ENCODE data around the gene NGF. TPM values are rescaled to one million over a fixed set of nuclear protein-coding genes. Genes with fewer than 3 reads are reported as not detected.
"Not testable (repeated sequence)": the region's sequence is repeated elsewhere in the genome, so short reads cannot be mapped to it uniquely, and the experiment has no call there.

Gene NGF
- total RNA-seq, 4 donors from 2014 or later, result 2.9 to 7.5 (median 3.8) TPM

DNA sequence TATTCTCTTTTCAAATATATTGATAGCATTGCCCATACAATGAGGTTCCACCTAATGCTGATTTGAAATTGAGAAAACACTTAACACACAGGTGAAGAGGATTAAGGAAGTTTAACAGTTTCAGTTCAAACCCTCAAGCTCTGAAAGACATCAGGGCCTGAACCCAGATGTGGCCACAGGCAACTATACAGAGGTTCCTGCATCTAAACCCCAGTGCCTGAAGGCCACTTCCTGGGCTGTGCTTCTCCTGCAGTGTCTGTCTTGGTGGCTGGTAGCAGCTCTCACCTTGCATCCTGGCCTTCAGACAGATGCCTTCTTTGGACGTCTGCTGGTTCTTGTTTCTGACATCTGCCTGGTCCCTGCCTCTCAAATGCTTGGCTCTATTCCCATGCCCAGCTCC, 25.1 kb upstream of the NGF start:
- Histone ChIP-seq H3K9me3 (no peaks in the 10 kb centered on the region), H3K27me3 (no peaks in the 10 kb centered on the region), H3K4me1 (peaks cover 21 to 31% (median 28%) of the 10 kb centered on the region in 4 donors), H3K36me3 (no peaks in the 10 kb centered on the region), H3K4me3 (no peak overlapping the region), H3K27ac (replicated peaks in 1 of 4) (peak overlapping the region in 1 of 4 donors; percentile 68)
- DNase-seq (ENCODE audit: extremely low spot score), result no peak
- TF ChIP-seq POLR2AphosphoS5 (IDR thresholded peaks at IDR 0.05) (no peak), EP300 (IDR thresholded peaks at IDR 0.05) (no peak), POLR2A (IDR thresholded peaks at IDR 0.05; ENCODE audit: low read depth) (no peak)
- TF ChIP-seq, protein P1, sequence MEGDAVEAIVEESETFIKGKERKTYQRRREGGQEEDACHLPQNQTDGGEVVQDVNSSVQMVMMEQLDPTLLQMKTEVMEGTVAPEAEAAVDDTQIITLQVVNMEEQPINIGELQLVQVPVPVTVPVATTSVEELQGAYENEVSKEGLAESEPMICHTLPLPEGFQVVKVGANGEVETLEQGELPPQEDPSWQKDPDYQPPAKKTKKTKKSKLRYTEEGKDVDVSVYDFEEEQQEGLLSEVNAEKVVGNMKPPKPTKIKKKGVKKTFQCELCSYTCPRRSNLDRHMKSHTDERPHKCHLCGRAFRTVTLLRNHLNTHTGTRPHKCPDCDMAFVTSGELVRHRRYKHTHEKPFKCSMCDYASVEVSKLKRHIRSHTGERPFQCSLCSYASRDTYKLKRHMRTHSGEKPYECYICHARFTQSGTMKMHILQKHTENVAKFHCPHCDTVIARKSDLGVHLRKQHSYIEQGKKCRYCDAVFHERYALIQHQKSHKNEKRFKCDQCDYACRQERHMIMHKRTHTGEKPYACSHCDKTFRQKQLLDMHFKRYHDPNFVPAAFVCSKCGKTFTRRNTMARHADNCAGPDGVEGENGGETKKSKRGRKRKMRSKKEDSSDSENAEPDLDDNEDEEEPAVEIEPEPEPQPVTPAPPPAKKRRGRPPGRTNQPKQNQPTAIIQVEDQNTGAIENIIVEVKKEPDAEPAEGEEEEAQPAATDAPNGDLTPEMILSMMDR (IDR thresholded peaks at IDR 0.05), result no peak
- WGBS, result 50% methylated on average over 1 of the region's 1 CpG
- intact Hi-C loops (cut with DNase I), result no loop called here

- H3K36me3 ChIP-seq; H3K4me3 ChIP-seq; H3K27me3 ChIP-seq; DNase-seq (ENCODE audit: extremely low spot score); H3K9me3 ChIP-seq; H3K27ac ChIP-seq (replicated peaks in 1 of 4); intact Hi-C loops (cut with DNase I): not testable (repeated sequence)
- peaks cover 21 to 25% (median 23%) of the 10 kb centered on the region in 4 donors for H3K4me1 ChIP-seq
- WGBS, result 94% methylated on average over 25 of the region's 26 CpGs
Observed at GRCh38 chr1:115360505-115361129, 22.6 kb upstream of the NGF start.

- H3K9me3 ChIP-seq; H3K27ac ChIP-seq (replicated peaks in 1 of 4); H3K4me3 ChIP-seq; intact Hi-C loops (cut with DNase I); H3K27me3 ChIP-seq; H3K36me3 ChIP-seq; DNase-seq (ENCODE audit: extremely low spot score): not testable (repeated sequence)
- H3K4me1 ChIP-seq, result peaks cover 15 to 19% (median 18%) of the 10 kb centered on the region in 4 donors
- WGBS, result 92% methylated on average over 20 of the region's 31 CpGs
Observed at GRCh38 chr1:115359787-115360452, 21.9 kb upstream of the NGF start.

DNA sequence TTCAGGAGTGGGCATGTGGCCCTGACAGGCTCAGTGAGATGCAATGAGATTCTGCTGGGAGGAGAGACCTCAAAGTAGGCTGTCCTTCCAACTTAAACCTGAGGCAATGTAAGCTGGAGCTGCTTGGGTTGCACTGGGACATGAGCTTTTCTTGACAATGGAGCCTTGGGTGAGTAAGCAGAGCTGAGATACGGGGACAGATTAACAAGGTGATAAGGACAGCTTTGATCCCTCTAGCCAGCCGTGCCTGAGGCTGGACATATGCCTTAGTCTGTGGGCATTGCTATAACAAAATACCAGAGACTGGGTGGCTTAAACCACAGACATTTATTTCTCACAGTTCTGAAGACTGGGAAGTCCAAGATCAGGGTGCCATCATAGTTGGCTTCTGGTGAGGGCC, 18.3 kb upstream of the NGF start:
- no peaks in the 10 kb centered on the region for H3K9me3 ChIP-seq
- no peaks in the 10 kb centered on the region for H3K36me3 ChIP-seq
- H3K4me3 ChIP-seq, result no peak overlapping the region
- TF ChIP-seq POLR2A (IDR thresholded peaks at IDR 0.05; ENCODE audit: low read depth) (no peak), POLR2AphosphoS5 (IDR thresholded peaks at IDR 0.05) (no peak), EP300 (IDR thresholded peaks at IDR 0.05) (no peak)
- TF ChIP-seq, protein P1 (IDR thresholded peaks at IDR 0.05), result no peak
- no peak for DNase-seq (ENCODE audit: extremely low spot score)
- no peaks in the 10 kb centered on the region for H3K27me3 ChIP-seq
- H3K27ac ChIP-seq (replicated peaks in 1 of 4), result no peak overlapping the region
- H3K4me1 ChIP-seq, result no peaks in the 10 kb centered on the region
- 84% methylated on average over 2 of the region's 2 CpGs for WGBS
- intact Hi-C loops (cut with DNase I), result no loop called here

DNA sequence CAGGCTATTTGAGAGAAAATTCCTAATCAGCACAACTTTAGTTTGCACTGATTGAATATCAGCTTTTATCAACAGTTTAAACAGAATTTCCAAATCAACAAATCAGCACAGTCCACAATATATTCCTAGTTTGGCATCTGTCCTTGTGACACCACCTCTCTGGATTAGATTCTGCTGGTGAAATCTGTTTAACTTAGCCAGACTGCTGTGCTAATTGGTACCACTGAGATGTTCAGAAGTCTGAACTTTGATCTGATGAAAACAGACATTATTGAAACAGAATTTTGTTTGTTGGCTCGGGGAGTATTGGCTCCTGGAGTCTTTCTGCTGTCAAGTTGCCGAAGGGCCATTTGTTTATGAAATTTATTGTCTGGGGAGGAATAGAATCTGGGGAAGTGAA, 17.0 kb upstream of the NGF start:
- no peak overlapping the region for H3K27ac ChIP-seq (replicated peaks in 1 of 4)
- H3K27me3 ChIP-seq, result no peaks in the 10 kb centered on the region
- H3K4me3 ChIP-seq, result no peak overlapping the region
- intact Hi-C loops (cut with DNase I), result no loop called here
- TF ChIP-seq, protein P1 (IDR thresholded peaks at IDR 0.05), result no peak
- no peak for TF ChIP-seq EP300 (IDR thresholded peaks at IDR 0.05)
- TF ChIP-seq POLR2A (IDR thresholded peaks at IDR 0.05; ENCODE audit: low read depth), result no peak
- TF ChIP-seq POLR2AphosphoS5 (IDR thresholded peaks at IDR 0.05), result no peak
- H3K4me1 ChIP-seq, result no peaks in the 10 kb centered on the region
- H3K9me3 ChIP-seq, result no peaks in the 10 kb centered on the region
- 58% methylated on average over 2 of the region's 2 CpGs for WGBS
- H3K36me3 ChIP-seq, result no peaks in the 10 kb centered on the region
- DNase-seq (ENCODE audit: extremely low spot score), result no peak
